ENCODE results near the gene SVBP.

The SVBP gene

GRCh38 chr1:42845193-42845592 is 28.0 kb upstream of the SVBP start:
- DNase-seq, result no peak
- Histone ChIP-seq H3K4me3 (ENCODE audit: low read depth, low read length) (no peak overlapping the region), H3K27me3 (replicated peaks) (no peaks in the 10 kb centered on the region), H3K36me3 (replicated peaks) (peaks cover 4% of the 10 kb centered on the region), H3K27ac (no peak overlapping the region)
- in situ Hi-C loops (cut with HindIII; ENCODE audit: low pct_ligation_motif_present, low sequenced_read_pairs), result no loop called here
- TF ChIP-seq CTCF (IDR thresholded peaks at IDR 0.05; ENCODE audit: low read depth, low read length, missing control alignments), result no peak

GRCh38 chr1:42844592-42845140 is 27.5 kb upstream of the SVBP start:
- Histone ChIP-seq H3K4me3 (ENCODE audit: low read depth, low read length) (no peak overlapping the region), H3K27me3 (replicated peaks) (no peaks in the 10 kb centered on the region), H3K27ac (no peak overlapping the region), H3K36me3 (replicated peaks) (peaks cover 2% of the 10 kb centered on the region)
- DNase-seq, result no peak
- in situ Hi-C loops (cut with HindIII; ENCODE audit: low pct_ligation_motif_present, low sequenced_read_pairs), result no loop called here
- TF ChIP-seq CTCF (IDR thresholded peaks at IDR 0.05; ENCODE audit: low read depth, low read length, missing control alignments), result no peak

- no peaks in the 10 kb centered on the region for H3K36me3 ChIP-seq (replicated peaks)
- H3K27me3 ChIP-seq (replicated peaks), result no peaks in the 10 kb centered on the region
- no peak overlapping the region for H3K4me3 ChIP-seq (ENCODE audit: low read depth, low read length)
- in situ Hi-C loops (cut with HindIII; ENCODE audit: low pct_ligation_motif_present, low sequenced_read_pairs), result no loop called here
- TF ChIP-seq CTCF (IDR thresholded peaks at IDR 0.05; ENCODE audit: low read depth, low read length, missing control alignments), result no peak
- no peak overlapping the region for H3K27ac ChIP-seq
- DNase-seq, result no peak
These were observed 24.4 kb upstream of the SVBP start for GRCh38 chr1:42841440-42842147.

- no peak overlapping the region for H3K27ac ChIP-seq
- H3K4me3 ChIP-seq (ENCODE audit: low read depth, low read length), result no peak overlapping the region
- TF ChIP-seq CTCF (IDR thresholded peaks at IDR 0.05; ENCODE audit: low read depth, low read length, missing control alignments), result no peak
- DNase-seq, result no peak
- in situ Hi-C loops (cut with HindIII; ENCODE audit: low pct_ligation_motif_present, low sequenced_read_pairs), result no loop called here
- no peaks in the 10 kb centered on the region for H3K36me3 ChIP-seq (replicated peaks)
- no peaks in the 10 kb centered on the region for H3K27me3 ChIP-seq (replicated peaks)
These were observed 23.8 kb upstream of the SVBP start for GRCh38 chr1:42841010-42841409.

GRCh38 chr1:42838482-42839190 is 21.4 kb upstream of the SVBP start:
- H3K27me3 ChIP-seq (replicated peaks), result no peaks in the 10 kb centered on the region
- no peaks in the 10 kb centered on the region for H3K36me3 ChIP-seq (replicated peaks)
- TF ChIP-seq CTCF (IDR thresholded peaks at IDR 0.05; ENCODE audit: low read depth, low read length, missing control alignments), result no peak
- no peak overlapping the region for H3K4me3 ChIP-seq (ENCODE audit: low read depth, low read length)
- DNase-seq, result no peak
- in situ Hi-C loops (cut with HindIII; ENCODE audit: low pct_ligation_motif_present, low sequenced_read_pairs), result no loop called here
- H3K27ac ChIP-seq, result no peak overlapping the region

Data from brain microvascular endothelial cell (primary cell).